Measurements from ENCODE around the gene TMCO4.

DNA sequence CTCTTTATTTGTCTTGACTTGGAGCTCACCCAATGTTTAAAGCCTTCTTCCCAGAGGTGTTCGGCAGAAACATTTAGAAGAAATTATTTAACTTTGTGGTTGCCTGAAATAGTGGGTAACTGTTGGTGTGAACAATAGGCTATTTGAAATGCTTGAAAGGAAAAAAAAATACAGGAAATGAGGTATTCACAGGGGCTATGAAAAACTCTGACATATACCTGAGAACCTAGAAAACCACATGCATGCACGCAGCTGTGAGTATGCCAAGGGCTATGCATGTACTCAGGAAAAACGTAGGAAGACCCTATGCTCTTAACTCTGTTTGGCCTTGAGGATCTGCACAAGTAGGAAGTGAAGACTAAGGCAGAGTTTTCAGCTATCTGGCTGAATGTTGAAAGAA, 31.7 kb upstream of the TMCO4 start:
- TF ChIP-seq CTCF (IDR thresholded peaks at IDR 0.05; ENCODE audit: low read length): no peak
- TF ChIP-seq EZH2 (IDR thresholded peaks at IDR 0.05; ENCODE audit: borderline replicate concordance, low read length): no peak
